ENCODE results near the gene FBLIM1. TPM values are rescaled to one million over a fixed set of nuclear protein-coding genes. Genes with fewer than 3 reads are reported as not detected.

Gene FBLIM1
- total RNA-seq, 2 experiments from 2014 or later, result 0.50 TPM; not detected in 1

DNA sequence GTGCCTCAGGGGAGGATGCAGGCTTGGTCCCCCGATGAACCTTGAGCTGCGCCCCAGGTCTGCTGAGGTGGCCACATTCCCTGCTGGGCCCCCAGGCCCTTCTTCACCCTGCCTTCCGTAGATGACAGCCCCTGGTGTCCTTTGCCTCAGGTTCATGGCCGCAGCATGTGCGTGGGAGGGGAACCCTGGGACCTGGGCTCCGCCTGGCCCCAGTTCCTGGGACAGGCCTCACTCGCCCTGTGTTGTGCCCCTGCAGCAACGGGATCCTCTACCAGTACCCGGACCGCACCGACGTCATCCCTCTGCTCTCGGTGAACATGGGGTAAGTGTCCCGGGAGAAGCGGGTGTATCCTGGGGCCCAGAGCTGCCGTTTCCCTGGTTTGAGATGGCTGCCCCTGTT, 27.7 kb upstream of the FBLIM1 start:
- Mint-ChIP-seq H3K4me3 (no peak overlapping the region), H3K27me3 (no peaks in the 10 kb centered on the region), H3K27ac (no peak overlapping the region), H3K4me1 (ENCODE audit: low read depth) (no peaks in the 10 kb centered on the region), H3K36me3 (ENCODE audit: low read depth) (peaks cover 51% of the 10 kb centered on the region), H3K9me3 (no peaks in the 10 kb centered on the region)
- intact Hi-C loops (cut with DNase I, micrococcal nuclease), result no loop called here
- ChIA-PET POLR2A (no interaction called here), CTCF (no interaction called here)
- no peaks in the 10 kb centered on the region for H3K4me1 ChIP-seq (ENCODE audit: insufficient read depth, low read length)
- ATAC-seq (ENCODE audit: poor library complexity), result no peak
- H3K27ac ChIP-seq (ENCODE audit: low read depth in 1 of 2, low read length in 2 of 2), result no peak overlapping the region
- H3K27me3 ChIP-seq (ENCODE audit: control insufficient read depth in 1 of 2, insufficient read depth in 2 of 2, low read length in 2 of 2), result no peaks in the 10 kb centered on the region
- no peak for DNase-seq
- peaks cover 70% of the 10 kb centered on the region for H3K36me3 ChIP-seq (ENCODE audit: insufficient read depth, low read length)
- TF ChIP-seq, protein P1, sequence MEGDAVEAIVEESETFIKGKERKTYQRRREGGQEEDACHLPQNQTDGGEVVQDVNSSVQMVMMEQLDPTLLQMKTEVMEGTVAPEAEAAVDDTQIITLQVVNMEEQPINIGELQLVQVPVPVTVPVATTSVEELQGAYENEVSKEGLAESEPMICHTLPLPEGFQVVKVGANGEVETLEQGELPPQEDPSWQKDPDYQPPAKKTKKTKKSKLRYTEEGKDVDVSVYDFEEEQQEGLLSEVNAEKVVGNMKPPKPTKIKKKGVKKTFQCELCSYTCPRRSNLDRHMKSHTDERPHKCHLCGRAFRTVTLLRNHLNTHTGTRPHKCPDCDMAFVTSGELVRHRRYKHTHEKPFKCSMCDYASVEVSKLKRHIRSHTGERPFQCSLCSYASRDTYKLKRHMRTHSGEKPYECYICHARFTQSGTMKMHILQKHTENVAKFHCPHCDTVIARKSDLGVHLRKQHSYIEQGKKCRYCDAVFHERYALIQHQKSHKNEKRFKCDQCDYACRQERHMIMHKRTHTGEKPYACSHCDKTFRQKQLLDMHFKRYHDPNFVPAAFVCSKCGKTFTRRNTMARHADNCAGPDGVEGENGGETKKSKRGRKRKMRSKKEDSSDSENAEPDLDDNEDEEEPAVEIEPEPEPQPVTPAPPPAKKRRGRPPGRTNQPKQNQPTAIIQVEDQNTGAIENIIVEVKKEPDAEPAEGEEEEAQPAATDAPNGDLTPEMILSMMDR (IDR thresholded peaks at IDR 0.05), result no peak
- H3K9me3 ChIP-seq (ENCODE audit: control insufficient read depth in 1 of 2, insufficient read depth in 1 of 2, low read length in 2 of 2), result no peaks in the 10 kb centered on the region
- no peak overlapping the region for H3K4me3 ChIP-seq (ENCODE audit: low read length)

DNA sequence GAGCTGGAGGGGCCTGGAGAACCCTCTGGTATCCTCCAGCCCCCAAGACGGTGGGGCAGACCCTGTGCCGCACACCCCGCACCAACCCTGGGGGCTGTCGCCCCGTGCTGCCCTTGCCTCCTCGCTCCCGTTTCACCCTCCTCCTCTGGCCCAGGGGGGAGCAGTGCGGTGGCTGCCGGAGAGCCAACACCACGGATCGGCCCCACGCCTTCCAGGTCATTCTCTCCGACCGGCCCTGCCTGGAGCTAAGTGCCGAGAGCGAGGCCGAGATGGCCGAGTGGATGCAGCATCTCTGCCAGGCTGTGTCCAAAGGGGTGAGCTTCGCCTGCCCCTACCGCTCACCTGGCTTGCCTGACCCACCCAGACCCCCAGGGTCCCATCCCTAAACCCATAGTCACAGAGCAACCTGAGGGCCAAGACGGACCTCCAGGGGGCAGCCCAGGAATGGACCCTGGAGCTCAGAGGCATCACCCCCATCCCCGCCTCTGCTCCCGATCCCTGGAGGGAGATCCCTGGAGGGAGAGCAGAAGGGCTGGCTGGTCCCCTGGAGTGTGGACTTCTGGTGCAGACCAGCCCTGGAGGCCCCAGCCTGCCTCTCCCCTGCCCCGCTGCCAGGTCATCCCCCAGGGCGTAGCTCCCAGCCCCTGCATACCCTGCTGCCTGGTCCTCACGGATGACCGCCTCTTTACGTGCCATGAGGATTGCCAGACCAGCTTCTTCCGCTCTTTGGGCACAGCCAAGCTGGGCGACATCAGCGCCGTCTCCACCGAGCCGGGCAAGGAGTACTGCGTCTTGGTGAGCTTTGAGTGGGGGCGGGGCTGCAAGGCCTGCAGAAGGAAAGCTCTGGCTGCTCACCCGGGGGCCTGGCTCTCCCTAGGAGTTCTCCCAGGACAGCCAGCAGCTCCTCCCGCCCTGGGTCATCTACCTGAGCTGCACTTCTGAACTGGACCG, 26.6 kb upstream of the FBLIM1 start:
- intact Hi-C loops (cut with DNase I, micrococcal nuclease), result no loop called here
- no peak for ATAC-seq (ENCODE audit: poor library complexity)
- ChIA-PET POLR2A (no interaction called here), CTCF (no interaction called here)
- H3K4me3 ChIP-seq (ENCODE audit: low read length), result no peak overlapping the region
- no peaks in the 10 kb centered on the region for H3K27me3 ChIP-seq (ENCODE audit: control insufficient read depth in 1 of 2, insufficient read depth in 2 of 2, low read length in 2 of 2)
- peak in 1 of 14 experiments; percentile 19 for DNase-seq
- no peaks in the 10 kb centered on the region for H3K4me1 ChIP-seq (ENCODE audit: insufficient read depth, low read length)
- H3K36me3 Mint-ChIP-seq (ENCODE audit: low read depth), result peaks cover 43% of the 10 kb centered on the region
- H3K9me3 ChIP-seq (ENCODE audit: control insufficient read depth in 1 of 2, insufficient read depth in 1 of 2, low read length in 2 of 2), result no peaks in the 10 kb centered on the region
- H3K36me3 ChIP-seq (ENCODE audit: insufficient read depth, low read length), result peaks cover 59% of the 10 kb centered on the region
- no peak overlapping the region for H3K4me3 Mint-ChIP-seq
- H3K27ac ChIP-seq (ENCODE audit: low read depth in 1 of 2, low read length in 2 of 2), result no peak overlapping the region
- TF ChIP-seq, protein P1 (IDR thresholded peaks at IDR 0.05), result no peak
- no peak overlapping the region for H3K27ac Mint-ChIP-seq
- H3K4me1 Mint-ChIP-seq (ENCODE audit: low read depth), result no peaks in the 10 kb centered on the region
- no peaks in the 10 kb centered on the region for H3K9me3 Mint-ChIP-seq
- no peaks in the 10 kb centered on the region for H3K27me3 Mint-ChIP-seq

DNA sequence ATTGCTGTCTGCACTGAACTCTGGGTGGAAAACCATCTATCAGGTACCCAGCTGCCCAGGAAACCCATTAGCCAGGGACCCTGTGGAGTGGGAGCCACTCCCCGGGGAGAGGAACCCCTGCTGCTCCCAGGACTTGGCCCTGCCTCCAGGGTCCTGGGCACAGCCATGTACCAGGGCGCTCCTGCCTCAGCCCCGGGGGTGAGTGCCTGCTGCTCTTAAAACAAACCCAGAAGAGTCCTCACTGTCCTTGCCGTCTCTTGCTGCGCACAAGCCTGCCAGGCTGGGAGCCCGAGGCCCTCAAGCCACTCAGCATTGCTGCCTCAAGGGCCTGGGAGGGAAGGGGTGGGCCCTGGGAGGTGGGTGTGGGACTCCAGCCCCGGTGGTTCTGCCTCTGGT, 25.9 kb upstream of the FBLIM1 start:
- Histone ChIP-seq H3K27me3 (ENCODE audit: control insufficient read depth in 1 of 2, insufficient read depth in 2 of 2, low read length in 2 of 2) (no peaks in the 10 kb centered on the region), H3K4me1 (ENCODE audit: insufficient read depth, low read length) (no peaks in the 10 kb centered on the region), H3K36me3 (ENCODE audit: insufficient read depth, low read length) (peaks cover 52% of the 10 kb centered on the region), H3K27ac (ENCODE audit: low read depth in 1 of 2, low read length in 2 of 2) (no peak overlapping the region), H3K4me3 (ENCODE audit: low read length) (no peak overlapping the region), H3K9me3 (ENCODE audit: control insufficient read depth in 1 of 2, insufficient read depth in 1 of 2, low read length in 2 of 2) (no peaks in the 10 kb centered on the region)
- intact Hi-C loops (cut with DNase I, micrococcal nuclease), result no loop called here
- POLR2A ChIA-PET, result no interaction called here
- Mint-ChIP-seq H3K36me3 (ENCODE audit: low read depth) (peaks cover 38% of the 10 kb centered on the region), H3K27me3 (no peaks in the 10 kb centered on the region), H3K4me3 (no peak overlapping the region), H3K4me1 (ENCODE audit: low read depth) (no peaks in the 10 kb centered on the region), H3K9me3 (no peaks in the 10 kb centered on the region), H3K27ac (no peak overlapping the region)
- CTCF ChIA-PET, result no interaction called here
- TF ChIP-seq, protein P1 (IDR thresholded peaks at IDR 0.05), result no peak
- ATAC-seq (ENCODE audit: poor library complexity) (no peak), DNase-seq (no peak)

Measured in CD4-positive, alpha-beta T cell (primary cell).